Fibroblast of mammary gland (primary cell): Measurements from ENCODE around the gene ARID3A.

Experiments
- DNase-seq: peaks from one replicate; pipeline ENCODE4 v3.0.0-alpha.2; 2010; ENCODE audit warnings: low read depth
- H3K4me3 ChIP-seq: 2 replicates; pipeline ENCODE4 v1.5.1; 2011; ENCODE audit warnings: low read depth, mild to moderate bottlenecking, low read length, moderate library complexity; ENCODE audit not compliant: control insufficient read depth
- TF ChIP-seq, protein P1 (sequence below): conservative IDR thresholded peaks from 2 replicates; pipeline ENCODE4 v1.5.1; 2011; ENCODE audit warnings: low read depth, low read length, inconsistent platforms; ENCODE audit not compliant: control insufficient read depth, insufficient read depth

The ARID3A gene

DNA sequence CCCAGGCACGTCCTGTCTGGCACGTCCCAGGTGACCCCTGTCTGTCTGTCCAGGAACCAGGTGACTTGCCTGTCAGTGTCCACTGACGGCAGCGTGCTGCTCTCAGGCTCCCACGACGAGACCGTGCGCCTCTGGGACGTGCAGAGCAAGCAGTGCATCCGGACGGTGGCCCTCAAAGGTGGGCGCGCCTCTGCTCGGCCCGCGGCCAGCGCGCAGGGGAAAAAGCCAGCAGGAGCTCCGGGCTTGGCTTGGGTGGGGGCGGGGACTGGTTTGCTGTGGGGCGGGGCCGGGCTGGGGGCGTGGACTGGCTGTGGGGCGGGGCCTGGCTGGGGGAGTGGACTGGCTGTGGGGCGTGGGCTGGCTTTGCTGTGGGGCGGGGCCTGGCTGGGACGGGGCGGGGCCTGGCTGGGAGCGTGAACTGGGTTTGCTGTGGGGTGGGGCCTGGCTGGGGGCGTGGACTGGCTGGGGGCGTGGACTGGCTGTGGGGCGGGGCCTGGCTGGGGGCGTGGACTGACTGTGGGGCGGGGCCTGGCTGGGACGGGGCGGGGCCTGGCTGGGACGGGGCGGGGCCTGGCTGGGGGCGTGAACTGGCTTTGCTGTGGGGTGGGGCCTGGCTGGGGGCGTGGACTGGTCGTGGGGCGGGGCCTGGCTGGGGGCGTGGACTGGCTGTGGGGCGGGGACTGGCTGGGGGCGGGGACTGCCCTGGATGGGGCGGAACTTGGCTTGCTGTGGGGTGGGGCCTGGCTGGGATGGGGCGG, 65.5 kb downstream of the ARID3A start:
- H3K4me3 ChIP-seq, result no peak overlapping the region
- peak; percentile 54 for DNase-seq
- TF ChIP-seq, protein P1, sequence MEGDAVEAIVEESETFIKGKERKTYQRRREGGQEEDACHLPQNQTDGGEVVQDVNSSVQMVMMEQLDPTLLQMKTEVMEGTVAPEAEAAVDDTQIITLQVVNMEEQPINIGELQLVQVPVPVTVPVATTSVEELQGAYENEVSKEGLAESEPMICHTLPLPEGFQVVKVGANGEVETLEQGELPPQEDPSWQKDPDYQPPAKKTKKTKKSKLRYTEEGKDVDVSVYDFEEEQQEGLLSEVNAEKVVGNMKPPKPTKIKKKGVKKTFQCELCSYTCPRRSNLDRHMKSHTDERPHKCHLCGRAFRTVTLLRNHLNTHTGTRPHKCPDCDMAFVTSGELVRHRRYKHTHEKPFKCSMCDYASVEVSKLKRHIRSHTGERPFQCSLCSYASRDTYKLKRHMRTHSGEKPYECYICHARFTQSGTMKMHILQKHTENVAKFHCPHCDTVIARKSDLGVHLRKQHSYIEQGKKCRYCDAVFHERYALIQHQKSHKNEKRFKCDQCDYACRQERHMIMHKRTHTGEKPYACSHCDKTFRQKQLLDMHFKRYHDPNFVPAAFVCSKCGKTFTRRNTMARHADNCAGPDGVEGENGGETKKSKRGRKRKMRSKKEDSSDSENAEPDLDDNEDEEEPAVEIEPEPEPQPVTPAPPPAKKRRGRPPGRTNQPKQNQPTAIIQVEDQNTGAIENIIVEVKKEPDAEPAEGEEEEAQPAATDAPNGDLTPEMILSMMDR, result no peak

DNA sequence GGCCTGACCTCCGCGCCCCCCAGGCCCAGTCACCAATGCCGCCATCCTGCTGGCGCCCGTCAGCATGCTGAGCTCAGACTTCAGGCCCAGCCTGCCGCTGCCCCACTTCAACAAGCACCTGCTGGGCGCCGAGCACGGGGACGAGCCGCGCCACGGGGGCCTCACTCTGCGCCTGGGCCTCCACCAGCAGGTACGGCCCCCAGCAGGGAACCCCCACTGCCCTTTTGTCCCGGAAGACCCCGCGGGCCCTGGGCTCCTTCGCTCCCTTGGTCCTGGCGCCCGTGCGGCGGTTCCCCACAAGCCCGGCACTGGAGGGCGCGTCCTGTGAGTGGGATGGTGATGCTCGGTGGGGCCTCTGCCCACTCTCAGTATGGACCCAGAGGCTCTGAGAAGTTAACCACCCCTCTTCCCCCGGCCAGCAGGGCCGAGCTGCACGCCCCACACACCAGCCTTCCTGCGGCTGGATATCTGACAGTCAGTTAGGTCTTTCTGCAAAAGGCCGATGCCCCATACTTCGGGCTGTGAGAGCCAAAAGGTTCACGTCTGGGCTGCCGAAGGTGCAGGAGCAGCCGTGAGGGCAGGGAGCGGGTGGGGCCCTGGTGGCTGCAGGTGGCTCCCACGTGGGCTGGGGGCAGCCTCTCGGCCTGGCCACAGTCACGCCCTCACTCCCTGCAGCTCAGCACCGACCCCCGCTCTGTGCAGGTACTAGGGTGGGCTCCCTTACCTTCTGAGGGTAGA, 66.3 kb downstream of the ARID3A start:
- H3K4me3 ChIP-seq, result no peak overlapping the region
- DNase-seq, result no peak
- TF ChIP-seq, protein P1, result no peak

DNA sequence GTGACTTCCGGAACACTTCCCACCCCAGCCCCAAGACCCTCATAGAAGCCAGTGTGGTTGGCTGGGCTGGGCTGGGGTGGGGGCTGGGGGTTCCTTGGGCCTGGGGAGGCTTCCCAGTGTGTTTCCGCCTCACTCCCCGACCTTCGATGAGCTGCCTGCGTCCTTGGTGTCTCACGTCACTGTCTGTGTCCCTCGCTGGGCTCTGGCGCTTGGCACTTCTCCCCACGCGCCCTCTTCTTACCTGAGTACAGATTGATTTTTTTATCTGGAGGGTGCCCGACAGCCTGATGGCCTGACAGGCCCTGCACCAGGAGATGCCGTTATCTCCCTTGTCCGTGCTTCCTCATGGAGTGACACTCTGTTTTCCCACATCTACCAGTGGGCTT, 66.8 kb downstream of the ARID3A start:
- no peak overlapping the region for H3K4me3 ChIP-seq
- TF ChIP-seq, protein P1, result no peak
- DNase-seq, result no peak

DNA sequence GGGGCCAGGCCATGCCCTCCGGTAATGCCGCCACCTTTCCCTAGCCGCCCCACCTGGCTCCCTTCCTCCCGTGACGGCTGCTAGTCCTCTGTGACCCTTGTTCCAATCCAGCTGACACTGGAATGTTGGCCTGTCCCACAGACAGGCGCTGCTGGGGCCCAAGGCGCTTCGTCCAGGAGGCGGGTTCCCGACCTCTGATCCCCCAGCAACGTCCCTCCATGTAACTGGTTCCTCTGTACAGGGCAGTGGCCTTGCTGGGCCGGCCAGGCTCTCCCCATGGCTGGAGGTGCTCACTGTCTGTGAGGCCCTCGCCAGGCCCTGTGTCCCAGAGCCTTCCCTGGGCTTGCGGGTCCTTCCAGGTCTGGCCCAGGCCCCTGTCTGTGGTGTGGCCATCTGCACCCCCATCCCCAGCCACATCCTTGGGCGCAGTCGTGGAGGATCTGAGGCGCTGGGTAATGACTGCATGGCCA, 67.6 kb downstream of the ARID3A start:
- TF ChIP-seq, protein P1, result no peak
- H3K4me3 ChIP-seq, result no peak overlapping the region
- DNase-seq, result no peak

DNA sequence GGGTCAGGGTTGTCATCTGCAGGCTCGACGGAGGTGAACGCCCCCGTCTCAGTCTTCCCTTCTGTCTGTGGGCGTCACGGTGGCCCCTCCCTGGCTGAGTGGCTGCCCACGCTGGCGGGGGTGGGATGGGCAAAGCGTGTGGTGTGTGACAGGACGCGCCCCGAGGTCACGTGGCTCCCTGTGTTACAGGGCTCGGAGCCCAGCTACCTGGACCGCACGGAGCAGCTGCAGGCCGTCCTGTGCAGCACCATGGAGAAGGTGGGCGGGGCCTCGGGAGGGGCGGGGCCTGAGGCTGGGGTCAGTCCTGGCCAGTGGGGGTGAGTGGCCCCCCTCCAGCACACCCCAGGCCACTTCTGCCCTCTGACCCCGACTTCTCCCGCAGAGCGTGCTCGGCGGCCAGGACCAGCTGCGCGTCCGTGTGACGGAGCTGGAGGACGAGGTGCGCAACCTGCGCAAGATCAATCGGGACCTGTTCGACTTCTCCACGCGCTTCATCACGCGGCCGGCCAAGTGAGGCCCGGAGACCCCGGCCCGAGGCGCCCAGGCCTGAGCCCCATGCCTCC, 68.1 kb downstream of the ARID3A start:
- TF ChIP-seq, protein P1, result no peak
- H3K4me3 ChIP-seq, result no peak overlapping the region
- no peak for DNase-seq

DNA sequence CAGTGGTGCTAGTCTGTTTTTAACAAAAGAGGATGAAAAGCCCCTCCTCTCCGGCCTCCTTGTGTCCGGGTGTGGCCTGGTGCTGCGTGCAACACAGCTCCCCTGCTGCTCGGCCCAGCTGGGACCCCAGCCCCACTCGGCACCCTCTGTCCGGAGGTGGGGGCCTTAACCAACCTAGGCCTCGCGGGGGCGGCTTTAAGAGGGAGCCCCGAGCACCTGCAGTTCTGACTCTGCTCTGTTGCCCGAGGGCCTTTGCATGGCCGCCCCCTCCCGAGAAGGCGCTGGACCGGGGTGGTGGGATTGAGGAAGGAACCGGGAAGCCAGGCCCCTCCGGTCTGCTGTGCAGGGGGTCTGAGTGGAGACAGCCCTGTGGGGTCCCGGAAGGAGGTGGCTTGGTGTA, 68.7 kb downstream of the ARID3A start:
- H3K4me3 ChIP-seq, result no peak overlapping the region
- TF ChIP-seq, protein P1, result no peak
- no peak for DNase-seq
